ENCODE data around the gene GRIA3. TPM values are rescaled to one million over a fixed set of nuclear protein-coding genes. Genes with fewer than 3 reads are reported as not detected.

Gene GRIA3
- polyA plus RNA-seq, 1 of the 3 experiments (the other 2 are of a cell fraction), result 0.15 TPM

GRCh38 chrX:123157586-123157985 lies 26.5 kb upstream of the GRIA3 start:
- Histone ChIP-seq H3K27ac (ENCODE audit: low read depth in 2 of 2, low read length in 1 of 2) (no peak overlapping the region), H3K36me3 (replicated peaks in 1 of 2; ENCODE audit: control insufficient read depth in 1 of 2, insufficient read depth in 2 of 2, low read length in 1 of 2) (no peaks in the 10 kb centered on the region), H2AFZ (ENCODE audit: low read depth) (no peak overlapping the region), H3K4me1 (ENCODE audit: control insufficient read depth in 1 of 2, insufficient read depth in 2 of 2, low read depth in 1 of 2, low read length in 1 of 2) (no peaks in the 10 kb centered on the region), H4K20me1 (ENCODE audit: insufficient read depth) (no peaks in the 10 kb centered on the region), H3K27me3 (ENCODE audit: insufficient read depth) (no peaks in the 10 kb centered on the region), H3K79me2 (ENCODE audit: insufficient read depth) (no peaks in the 10 kb centered on the region), H3K9ac (no peak overlapping the region), H3K9me3 (no peaks in the 10 kb centered on the region), H3K9me2 (no peaks in the 10 kb centered on the region), H3F3A (replicated peaks; ENCODE audit: insufficient read depth) (no peaks in the 10 kb centered on the region), H3K4me3 (ENCODE audit: low read depth in 2 of 2, low read length in 1 of 2) (no peak overlapping the region), H3K4me2 (no peak overlapping the region)
- TF ChIP-seq, protein P1, sequence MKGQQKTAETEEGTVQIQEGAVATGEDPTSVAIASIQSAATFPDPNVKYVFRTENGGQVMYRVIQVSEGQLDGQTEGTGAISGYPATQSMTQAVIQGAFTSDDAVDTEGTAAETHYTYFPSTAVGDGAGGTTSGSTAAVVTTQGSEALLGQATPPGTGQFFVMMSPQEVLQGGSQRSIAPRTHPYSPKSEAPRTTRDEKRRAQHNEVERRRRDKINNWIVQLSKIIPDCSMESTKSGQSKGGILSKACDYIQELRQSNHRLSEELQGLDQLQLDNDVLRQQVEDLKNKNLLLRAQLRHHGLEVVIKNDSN (IDR thresholded peaks at IDR 0.05; ENCODE audit: borderline replicate concordance, low read depth), result no peak
- no peak for TF ChIP-seq CHD2 (IDR thresholded peaks at IDR 0.05; ENCODE audit: low read length, partially characterized antibody)
- ChIA-PET CTCF (interaction anchor here (0.6 kb wide), 1 partner anchor 168 kb away, joined by 3 read pairs; no protein-coding TSS in a partner anchor), POLR2A (no interaction called here)
- 34% methylated on average over 3 of the region's 3 CpGs for whole genome bisulfite sequencing (ENCODE audit: low lambda C conversion rate)
- DNase-seq, result no peak

DNA sequence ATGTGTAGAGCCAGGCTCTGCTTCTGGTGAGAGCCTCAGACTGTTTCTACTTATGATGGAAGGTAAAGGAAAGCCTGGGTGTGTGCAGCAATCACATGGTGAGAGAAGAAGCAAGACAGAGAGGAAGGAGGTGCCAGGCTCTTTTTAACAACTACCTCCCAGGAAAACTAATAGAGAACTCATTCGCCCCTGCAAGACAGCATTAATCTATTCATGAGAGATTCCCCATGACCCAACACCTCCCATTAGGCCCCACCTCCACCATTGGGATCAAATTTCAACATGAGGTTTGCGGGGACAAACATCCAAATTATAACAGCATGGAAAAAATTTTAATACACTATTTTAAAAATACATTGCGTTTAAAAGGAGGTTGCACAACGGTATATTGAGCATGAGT lies 24.7 kb upstream of the GRIA3 start:
- no peaks in the 10 kb centered on the region for H3K9me2 ChIP-seq
- POLR2A ChIA-PET, result no interaction called here
- H3K4me1 ChIP-seq (ENCODE audit: control insufficient read depth in 1 of 2, insufficient read depth in 2 of 2, low read depth in 1 of 2, low read length in 1 of 2), result no peaks in the 10 kb centered on the region
- no peak overlapping the region for H3K27ac ChIP-seq (ENCODE audit: low read depth in 2 of 2, low read length in 1 of 2)
- H3F3A ChIP-seq (replicated peaks; ENCODE audit: insufficient read depth), result no peaks in the 10 kb centered on the region
- no peak overlapping the region for H2AFZ ChIP-seq (ENCODE audit: low read depth)
- DNase-seq, result no peak
- TF ChIP-seq RAD21 (IDR thresholded peaks at IDR 0.05; ENCODE audit: low read length) (no peak), YY1 (IDR thresholded peaks at IDR 0.05; ENCODE audit: low read depth) (no peak), CHD2 (IDR thresholded peaks at IDR 0.05; ENCODE audit: low read length, partially characterized antibody) (no peak)
- no peaks in the 10 kb centered on the region for H3K36me3 ChIP-seq (replicated peaks in 1 of 2; ENCODE audit: control insufficient read depth in 1 of 2, insufficient read depth in 2 of 2, low read length in 1 of 2)
- H3K9ac ChIP-seq, result no peak overlapping the region
- no peaks in the 10 kb centered on the region for H3K79me2 ChIP-seq (ENCODE audit: insufficient read depth)
- no peaks in the 10 kb centered on the region for H3K9me3 ChIP-seq
- WGBS (ENCODE audit: low lambda C conversion rate), result 34% methylated on average over 4 of the region's 4 CpGs
- H3K27me3 ChIP-seq (ENCODE audit: insufficient read depth), result no peaks in the 10 kb centered on the region
- H4K20me1 ChIP-seq (ENCODE audit: insufficient read depth), result no peaks in the 10 kb centered on the region
- CTCF ChIA-PET, result no interaction called here
- no peak overlapping the region for H3K4me2 ChIP-seq
- H3K4me3 ChIP-seq (ENCODE audit: low read depth in 2 of 2, low read length in 1 of 2), result no peak overlapping the region

GRCh38 chrX:123167621-123168020 lies 16.5 kb upstream of the GRIA3 start:
- no peak for DNase-seq
- Histone ChIP-seq H3K4me2 (no peak overlapping the region), H4K20me1 (ENCODE audit: insufficient read depth) (no peaks in the 10 kb centered on the region), H3K79me2 (ENCODE audit: insufficient read depth) (no peaks in the 10 kb centered on the region), H3K4me3 (ENCODE audit: low read depth in 2 of 2, low read length in 1 of 2) (no peak overlapping the region), H3K4me1 (ENCODE audit: control insufficient read depth in 1 of 2, insufficient read depth in 2 of 2, low read depth in 1 of 2, low read length in 1 of 2) (no peaks in the 10 kb centered on the region), H3K9ac (no peak overlapping the region), H3K9me3 (no peaks in the 10 kb centered on the region), H3K27ac (ENCODE audit: low read depth in 2 of 2, low read length in 1 of 2) (no peak overlapping the region), H2AFZ (ENCODE audit: low read depth) (no peak overlapping the region), H3K27me3 (ENCODE audit: insufficient read depth) (no peaks in the 10 kb centered on the region), H3K9me2 (no peaks in the 10 kb centered on the region), H3K36me3 (replicated peaks in 1 of 2; ENCODE audit: control insufficient read depth in 1 of 2, insufficient read depth in 2 of 2, low read length in 1 of 2) (no peaks in the 10 kb centered on the region), H3F3A (replicated peaks; ENCODE audit: insufficient read depth) (no peaks in the 10 kb centered on the region)
- ChIA-PET CTCF (interaction anchor here (1.3 kb wide), 1 partner anchor 256 kb away, joined by 5 read pairs; no protein-coding TSS in a partner anchor), POLR2A (no interaction called here)
- TF ChIP-seq SIN3A (IDR thresholded peaks at IDR 0.05; ENCODE audit: borderline replicate concordance, low read depth, low read length) (no peak), MAX (IDR thresholded peaks at IDR 0.05; ENCODE audit: low read depth) (no peak), FOXJ3 (CRISPR knock-in tag; IDR thresholded peaks at IDR 0.05) (no peak), RXRA (IDR thresholded peaks at IDR 0.05; ENCODE audit: borderline replicate concordance, low read depth) (no peak), MXI1 (IDR thresholded peaks at IDR 0.05; ENCODE audit: low read depth, low read length) (no peak), USF2 (IDR thresholded peaks at IDR 0.05; ENCODE audit: borderline replicate concordance, low read depth, low read length) (no peak), EP300 (IDR thresholded peaks at IDR 0.05; ENCODE audit: borderline replicate concordance in 1 of 2, low read depth in 1 of 2, low read length in 1 of 2) (no peak), YY1 (IDR thresholded peaks at IDR 0.05; ENCODE audit: low read depth) (no peak), JUND (IDR thresholded peaks at IDR 0.05) (no peak), POLR2AphosphoS5 (IDR thresholded peaks at IDR 0.05; ENCODE audit: low read depth, low read length) (no peak), RAD21 (IDR thresholded peaks at IDR 0.05; ENCODE audit: low read length) (no peak)
- TF ChIP-seq, protein P2, sequence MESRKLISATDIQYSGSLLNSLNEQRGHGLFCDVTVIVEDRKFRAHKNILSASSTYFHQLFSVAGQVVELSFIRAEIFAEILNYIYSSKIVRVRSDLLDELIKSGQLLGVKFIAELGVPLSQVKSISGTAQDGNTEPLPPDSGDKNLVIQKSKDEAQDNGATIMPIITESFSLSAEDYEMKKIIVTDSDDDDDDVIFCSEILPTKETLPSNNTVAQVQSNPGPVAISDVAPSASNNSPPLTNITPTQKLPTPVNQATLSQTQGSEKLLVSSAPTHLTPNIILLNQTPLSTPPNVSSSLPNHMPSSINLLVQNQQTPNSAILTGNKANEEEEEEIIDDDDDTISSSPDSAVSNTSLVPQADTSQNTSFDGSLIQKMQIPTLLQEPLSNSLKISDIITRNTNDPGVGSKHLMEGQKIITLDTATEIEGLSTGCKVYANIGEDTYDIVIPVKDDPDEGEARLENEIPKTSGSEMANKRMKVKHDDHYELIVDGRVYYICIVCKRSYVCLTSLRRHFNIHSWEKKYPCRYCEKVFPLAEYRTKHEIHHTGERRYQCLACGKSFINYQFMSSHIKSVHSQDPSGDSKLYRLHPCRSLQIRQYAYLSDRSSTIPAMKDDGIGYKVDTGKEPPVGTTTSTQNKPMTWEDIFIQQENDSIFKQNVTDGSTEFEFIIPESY (IDR thresholded peaks at IDR 0.05; ENCODE audit: borderline replicate concordance, low read depth), result no peak
- TF ChIP-seq, protein P3, sequence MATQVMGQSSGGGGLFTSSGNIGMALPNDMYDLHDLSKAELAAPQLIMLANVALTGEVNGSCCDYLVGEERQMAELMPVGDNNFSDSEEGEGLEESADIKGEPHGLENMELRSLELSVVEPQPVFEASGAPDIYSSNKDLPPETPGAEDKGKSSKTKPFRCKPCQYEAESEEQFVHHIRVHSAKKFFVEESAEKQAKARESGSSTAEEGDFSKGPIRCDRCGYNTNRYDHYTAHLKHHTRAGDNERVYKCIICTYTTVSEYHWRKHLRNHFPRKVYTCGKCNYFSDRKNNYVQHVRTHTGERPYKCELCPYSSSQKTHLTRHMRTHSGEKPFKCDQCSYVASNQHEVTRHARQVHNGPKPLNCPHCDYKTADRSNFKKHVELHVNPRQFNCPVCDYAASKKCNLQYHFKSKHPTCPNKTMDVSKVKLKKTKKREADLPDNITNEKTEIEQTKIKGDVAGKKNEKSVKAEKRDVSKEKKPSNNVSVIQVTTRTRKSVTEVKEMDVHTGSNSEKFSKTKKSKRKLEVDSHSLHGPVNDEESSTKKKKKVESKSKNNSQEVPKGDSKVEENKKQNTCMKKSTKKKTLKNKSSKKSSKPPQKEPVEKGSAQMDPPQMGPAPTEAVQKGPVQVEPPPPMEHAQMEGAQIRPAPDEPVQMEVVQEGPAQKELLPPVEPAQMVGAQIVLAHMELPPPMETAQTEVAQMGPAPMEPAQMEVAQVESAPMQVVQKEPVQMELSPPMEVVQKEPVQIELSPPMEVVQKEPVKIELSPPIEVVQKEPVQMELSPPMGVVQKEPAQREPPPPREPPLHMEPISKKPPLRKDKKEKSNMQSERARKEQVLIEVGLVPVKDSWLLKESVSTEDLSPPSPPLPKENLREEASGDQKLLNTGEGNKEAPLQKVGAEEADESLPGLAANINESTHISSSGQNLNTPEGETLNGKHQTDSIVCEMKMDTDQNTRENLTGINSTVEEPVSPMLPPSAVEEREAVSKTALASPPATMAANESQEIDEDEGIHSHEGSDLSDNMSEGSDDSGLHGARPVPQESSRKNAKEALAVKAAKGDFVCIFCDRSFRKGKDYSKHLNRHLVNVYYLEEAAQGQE (IDR thresholded peaks at IDR 0.05; ENCODE audit: low read depth, low read length), result no peak
